ENCODE measurements around the gene TUSC7. TPM values are rescaled to one million over a fixed set of nuclear protein-coding genes. Genes with fewer than 3 reads are reported as not detected.

TUSC7 gene
- total RNA-seq, 2 donors from 2014 or later, result not detected

DNA sequence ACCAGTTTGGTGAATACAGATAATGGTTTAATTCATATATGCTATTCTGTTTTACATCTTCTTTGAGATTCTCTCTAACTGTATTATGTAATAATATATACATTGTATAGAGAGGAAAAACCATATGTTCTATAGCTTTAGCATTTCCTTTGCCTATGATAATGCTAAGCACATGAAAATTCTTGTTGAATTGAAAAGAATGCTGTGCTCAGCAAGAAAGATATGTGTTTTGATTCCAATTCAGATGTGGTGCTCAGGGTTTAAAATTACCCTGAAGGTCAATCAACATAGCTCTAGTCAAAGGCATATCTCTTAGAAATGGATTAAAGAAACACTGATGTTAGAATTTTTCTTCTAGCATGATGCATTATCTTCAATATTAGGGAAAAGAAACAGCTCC is 8.5 kb upstream of the TUSC7 start:
- Histone ChIP-seq H3K36me3 (ENCODE audit: control insufficient read depth, insufficient read depth, low read length) (no peaks in the 10 kb centered on the region), H3K4me3 (ENCODE audit: low read length) (no peak overlapping the region), H3K9ac (ENCODE audit: extremely low read depth, low read length, poor library complexity, severe bottlenecking) (no peak overlapping the region), H3K9me3 (ENCODE audit: control insufficient read depth, low read length) (no peaks in the 10 kb centered on the region), H3K27ac (ENCODE audit: low read depth, low read length) (no peak overlapping the region), H3K27me3 (ENCODE audit: control insufficient read depth, insufficient read depth, low read length, poor library complexity, severe bottlenecking) (no peaks in the 10 kb centered on the region), H3K4me1 (ENCODE audit: control insufficient read depth, insufficient read depth, low read length) (no peaks in the 10 kb centered on the region)
- H3K27ac Mint-ChIP-seq, result no peak overlapping the region
- no peaks in the 10 kb centered on the region for H3K9me3 Mint-ChIP-seq
- H3K27me3 Mint-ChIP-seq (ENCODE audit: insufficient read depth), result peaks cover 4% of the 10 kb centered on the region
- H3K4me1 Mint-ChIP-seq, result peaks cover 1% of the 10 kb centered on the region
- TF ChIP-seq, protein P1, sequence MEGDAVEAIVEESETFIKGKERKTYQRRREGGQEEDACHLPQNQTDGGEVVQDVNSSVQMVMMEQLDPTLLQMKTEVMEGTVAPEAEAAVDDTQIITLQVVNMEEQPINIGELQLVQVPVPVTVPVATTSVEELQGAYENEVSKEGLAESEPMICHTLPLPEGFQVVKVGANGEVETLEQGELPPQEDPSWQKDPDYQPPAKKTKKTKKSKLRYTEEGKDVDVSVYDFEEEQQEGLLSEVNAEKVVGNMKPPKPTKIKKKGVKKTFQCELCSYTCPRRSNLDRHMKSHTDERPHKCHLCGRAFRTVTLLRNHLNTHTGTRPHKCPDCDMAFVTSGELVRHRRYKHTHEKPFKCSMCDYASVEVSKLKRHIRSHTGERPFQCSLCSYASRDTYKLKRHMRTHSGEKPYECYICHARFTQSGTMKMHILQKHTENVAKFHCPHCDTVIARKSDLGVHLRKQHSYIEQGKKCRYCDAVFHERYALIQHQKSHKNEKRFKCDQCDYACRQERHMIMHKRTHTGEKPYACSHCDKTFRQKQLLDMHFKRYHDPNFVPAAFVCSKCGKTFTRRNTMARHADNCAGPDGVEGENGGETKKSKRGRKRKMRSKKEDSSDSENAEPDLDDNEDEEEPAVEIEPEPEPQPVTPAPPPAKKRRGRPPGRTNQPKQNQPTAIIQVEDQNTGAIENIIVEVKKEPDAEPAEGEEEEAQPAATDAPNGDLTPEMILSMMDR (conservative IDR thresholded peaks at IDR 0.05), result no peak
- no peaks in the 10 kb centered on the region for H3K36me3 Mint-ChIP-seq (ENCODE audit: low read depth)
- no peak overlapping the region for H3K4me3 Mint-ChIP-seq
- DNase-seq, result no peak

DNA sequence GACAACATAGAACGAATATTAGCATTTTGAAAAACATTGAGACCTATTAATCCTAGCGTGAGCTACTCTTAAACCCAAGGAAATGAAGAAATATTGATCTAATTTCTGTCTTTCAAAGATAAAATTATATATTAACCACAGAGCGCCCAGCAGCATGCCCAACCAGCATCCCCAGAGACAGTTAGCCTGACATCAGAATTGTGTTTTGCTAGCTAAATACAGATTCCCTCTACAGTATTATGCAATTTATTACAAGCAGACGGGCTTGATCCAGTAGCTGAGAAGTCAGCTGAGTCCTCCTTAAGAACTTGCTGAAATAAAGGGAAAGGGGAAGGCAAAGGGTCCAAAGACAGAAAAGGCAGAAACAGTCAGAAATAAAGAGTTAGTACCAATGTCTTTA is 7.2 kb upstream of the TUSC7 start:
- DNase-seq, result no peak
- no peak overlapping the region for H3K4me3 ChIP-seq (ENCODE audit: low read length)
- H3K4me1 ChIP-seq (ENCODE audit: control insufficient read depth, insufficient read depth, low read length), result no peaks in the 10 kb centered on the region
- H3K36me3 ChIP-seq (ENCODE audit: control insufficient read depth, insufficient read depth, low read length), result no peaks in the 10 kb centered on the region
- no peak overlapping the region for H3K27ac ChIP-seq (ENCODE audit: low read depth, low read length)
- Mint-ChIP-seq H3K36me3 (ENCODE audit: low read depth) (no peaks in the 10 kb centered on the region), H3K4me3 (no peak overlapping the region), H3K27me3 (ENCODE audit: insufficient read depth) (peaks cover 4% of the 10 kb centered on the region), H3K27ac (no peak overlapping the region), H3K9me3 (no peaks in the 10 kb centered on the region), H3K4me1 (peaks cover 1% of the 10 kb centered on the region)
- no peaks in the 10 kb centered on the region for H3K9me3 ChIP-seq (ENCODE audit: control insufficient read depth, low read length)
- WGBS, 2 experiments (ENCODE audit: insufficient coverage in 1 of 2, insufficient read length in 1 of 2), result 95 to 100% methylated on average over 1 to 4 of the region's 4 CpGs
- H3K27me3 ChIP-seq (ENCODE audit: control insufficient read depth, insufficient read depth, low read length, poor library complexity, severe bottlenecking), result no peaks in the 10 kb centered on the region
- no peak overlapping the region for H3K9ac ChIP-seq (ENCODE audit: extremely low read depth, low read length, poor library complexity, severe bottlenecking)
- TF ChIP-seq, protein P1 (conservative IDR thresholded peaks at IDR 0.05), result no peak

DNA sequence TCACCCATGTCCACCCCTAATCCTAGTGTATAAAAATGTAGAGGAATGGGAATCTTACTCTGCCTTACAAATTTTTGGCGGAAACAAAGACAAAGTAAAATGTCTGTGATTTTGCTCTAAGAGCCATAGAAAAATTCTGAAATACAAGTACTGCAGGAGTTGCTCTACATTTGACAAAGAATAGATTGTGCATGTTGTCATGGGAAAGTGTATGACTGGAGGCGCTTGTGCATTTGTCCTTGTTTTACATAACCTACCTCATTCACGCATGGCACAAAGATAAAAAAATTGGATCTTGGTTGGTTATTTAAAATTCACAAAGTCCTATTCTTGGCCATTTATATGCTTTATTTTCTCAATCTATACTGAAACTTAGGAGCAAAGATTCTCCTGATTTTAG is 2.0 kb upstream of the TUSC7 start:
- no peak overlapping the region for H3K27ac ChIP-seq (ENCODE audit: low read depth, low read length)
- DNase-seq, result no peak
- H3K27me3 ChIP-seq (ENCODE audit: control insufficient read depth, insufficient read depth, low read length, poor library complexity, severe bottlenecking), result no peaks in the 10 kb centered on the region
- H3K36me3 ChIP-seq (ENCODE audit: control insufficient read depth, insufficient read depth, low read length), result no peaks in the 10 kb centered on the region
- Mint-ChIP-seq H3K4me3 (no peak overlapping the region), H3K27me3 (ENCODE audit: insufficient read depth) (peaks cover 4% of the 10 kb centered on the region), H3K4me1 (peaks cover 7% of the 10 kb centered on the region), H3K36me3 (ENCODE audit: low read depth) (no peaks in the 10 kb centered on the region), H3K27ac (no peak overlapping the region), H3K9me3 (no peaks in the 10 kb centered on the region)
- 94 to 100% methylated on average over 2 to 3 of the region's 3 CpGs for WGBS, 2 experiments (ENCODE audit: insufficient coverage in 1 of 2, insufficient read length in 1 of 2)
- H3K4me1 ChIP-seq (ENCODE audit: control insufficient read depth, insufficient read depth, low read length), result no peaks in the 10 kb centered on the region
- no peak overlapping the region for H3K9ac ChIP-seq (ENCODE audit: extremely low read depth, low read length, poor library complexity, severe bottlenecking)
- H3K4me3 ChIP-seq (ENCODE audit: low read length), result no peak overlapping the region
- TF ChIP-seq, protein P1 (conservative IDR thresholded peaks at IDR 0.05), result no peak
- H3K9me3 ChIP-seq (ENCODE audit: control insufficient read depth, low read length), result no peaks in the 10 kb centered on the region
